HTERT RPE-1 (cell line): ENCODE results near the gene MYLK.
"Not testable (repeated sequence)": the region's sequence is repeated elsewhere in the genome, so short reads cannot be mapped to it uniquely, and the experiment has no call there.

ENCODE experiments used
- in situ Hi-C: fragments of 300-500 bp; cut with MboI; formaldehyde crosslinking; loops from 4 replicates; pipeline ENCODE4 v1.14.3; 2020; ENCODE audit warnings: low sequenced_read_pairs

MYLK gene

GRCh38 chr3:123705488-123706285 is 178.4 kb downstream of the MYLK start:
- in situ Hi-C loops = no loop called here

GRCh38 chr3:123703663-123704062 is 180.5 kb downstream of the MYLK start:
- in situ Hi-C loops = not testable (repeated sequence)

GRCh38 chr3:123702720-123703119 is 181.4 kb downstream of the MYLK start:
- in situ Hi-C loops = no loop called here

GRCh38 chr3:123702057-123702456 is 182.1 kb downstream of the MYLK start:
- in situ Hi-C loops = not testable (repeated sequence)

GRCh38 chr3:123700791-123701722 is 183.1 kb downstream of the MYLK start:
- in situ Hi-C loops = no loop called here

- in situ Hi-C loops = no loop called here
These were observed 185.3 kb downstream of the MYLK start for GRCh38 chr3:123698813-123699212.

GRCh38 chr3:123696808-123697207 is 187.3 kb downstream of the MYLK start:
- in situ Hi-C loops = no loop called here

GRCh38 chr3:123695731-123696640 is 188.1 kb downstream of the MYLK start:
- in situ Hi-C loops = no loop called here

- in situ Hi-C loops = no loop called here
These were observed 189.0 kb downstream of the MYLK start for GRCh38 chr3:123695152-123695551.

- in situ Hi-C loops = no loop called here
These were observed 189.6 kb downstream of the MYLK start for GRCh38 chr3:123694366-123695087.

GRCh38 chr3:123693584-123694190 is 190.4 kb downstream of the MYLK start:
- in situ Hi-C loops = no loop called here

- in situ Hi-C loops = no loop called here
These were observed 191.5 kb downstream of the MYLK start for GRCh38 chr3:123692671-123693070.

- in situ Hi-C loops = no loop called here
These were observed 192.1 kb downstream of the MYLK start for GRCh38 chr3:123692041-123692440.

- in situ Hi-C loops = no loop called here
These were observed 194.3 kb downstream of the MYLK start for GRCh38 chr3:123689831-123690230.

- in situ Hi-C loops = no loop called here
These were observed 195.8 kb downstream of the MYLK start for GRCh38 chr3:123688241-123688747.

- in situ Hi-C loops = no loop called here
These were observed 196.8 kb downstream of the MYLK start for GRCh38 chr3:123687286-123687685.

GRCh38 chr3:123686251-123686650 is 197.9 kb downstream of the MYLK start:
- in situ Hi-C loops = no loop called here

- in situ Hi-C loops = no loop called here
These were observed 198.4 kb downstream of the MYLK start for GRCh38 chr3:123685780-123686179.

GRCh38 chr3:123684636-123685035 is 199.5 kb downstream of the MYLK start:
- in situ Hi-C loops = no loop called here

GRCh38 chr3:123684209-123684608 is 199.9 kb downstream of the MYLK start:
- in situ Hi-C loops = no loop called here
